GM19240 (cell line): Measurements from ENCODE around the gene TUBA4A.
A peak's percentile ranks its signal among the peaks of the same experiment; 100 is the strongest.

Experiments used
- DNase-seq: peaks from one replicate; pipeline ENCODE4 v3.0.0; 2011; ENCODE audit warnings: low spot score; ENCODE audit not compliant: insufficient read length

Gene TUBA4A

DNA sequence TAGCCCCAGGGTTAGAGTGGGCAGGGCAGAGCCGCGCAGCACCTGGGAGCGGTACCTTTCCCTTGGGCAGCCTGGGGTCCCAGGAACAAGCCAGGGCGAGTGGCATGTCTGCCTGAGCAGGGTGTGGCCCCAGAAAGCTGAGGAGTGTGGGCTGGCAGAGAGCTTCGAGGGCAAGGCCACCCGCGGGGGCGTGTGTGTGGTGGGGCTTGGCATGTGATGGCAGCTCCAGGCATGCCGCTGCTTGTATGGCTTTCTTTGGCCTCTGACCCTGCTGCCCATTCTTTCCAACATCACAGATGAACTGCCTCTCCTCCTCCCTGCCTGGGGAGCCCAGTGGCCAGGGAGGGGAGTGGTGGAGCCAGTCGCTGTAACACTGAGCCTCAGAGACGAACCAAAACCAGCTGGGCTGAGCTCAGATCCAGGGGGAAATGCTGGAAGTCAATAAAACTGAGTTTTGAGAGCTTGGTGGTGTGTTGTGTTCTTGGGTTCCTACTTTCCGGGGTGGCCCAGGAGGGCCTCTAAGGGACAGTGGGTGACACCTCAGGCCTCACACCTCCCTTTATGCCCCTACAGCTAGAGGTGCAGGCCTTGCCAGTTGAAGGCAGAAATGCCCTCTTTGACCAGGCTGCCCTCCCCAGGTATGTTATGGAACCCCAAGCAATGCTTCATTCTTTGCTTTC is 32.9 kb upstream of the TUBA4A start:
- DNase-seq: no peak

DNA sequence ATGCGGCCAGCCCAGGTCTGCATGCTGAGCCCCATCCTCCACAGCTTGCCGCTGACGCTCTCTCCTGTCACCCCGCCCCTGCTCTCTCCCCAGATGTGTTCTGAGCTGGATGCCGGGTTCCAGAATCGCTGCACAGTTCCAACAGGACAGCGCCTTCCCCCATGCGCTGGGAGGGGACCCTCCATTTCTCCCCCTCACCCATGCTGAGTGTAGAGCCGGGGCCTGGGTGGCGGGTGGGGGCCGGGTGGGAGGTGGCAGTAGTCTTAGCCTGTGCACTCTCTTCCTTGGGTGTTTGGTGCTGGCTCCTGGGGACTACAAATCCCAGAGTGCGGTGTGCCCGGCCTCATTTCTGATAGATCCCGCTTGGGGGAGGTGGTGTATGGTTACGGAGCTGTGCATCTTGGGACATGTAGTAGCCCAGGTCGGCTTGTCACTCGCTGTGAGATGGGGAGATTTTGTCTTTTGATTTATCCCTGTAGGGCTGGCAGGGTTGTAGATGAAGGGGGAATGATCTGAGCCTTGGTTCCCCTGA is 32.2 kb upstream of the TUBA4A start:
- DNase-seq: no peak

- no peak for DNase-seq
These were observed 31.6 kb upstream of the TUBA4A start for GRCh38 chr2:219285373-219285735.

DNA sequence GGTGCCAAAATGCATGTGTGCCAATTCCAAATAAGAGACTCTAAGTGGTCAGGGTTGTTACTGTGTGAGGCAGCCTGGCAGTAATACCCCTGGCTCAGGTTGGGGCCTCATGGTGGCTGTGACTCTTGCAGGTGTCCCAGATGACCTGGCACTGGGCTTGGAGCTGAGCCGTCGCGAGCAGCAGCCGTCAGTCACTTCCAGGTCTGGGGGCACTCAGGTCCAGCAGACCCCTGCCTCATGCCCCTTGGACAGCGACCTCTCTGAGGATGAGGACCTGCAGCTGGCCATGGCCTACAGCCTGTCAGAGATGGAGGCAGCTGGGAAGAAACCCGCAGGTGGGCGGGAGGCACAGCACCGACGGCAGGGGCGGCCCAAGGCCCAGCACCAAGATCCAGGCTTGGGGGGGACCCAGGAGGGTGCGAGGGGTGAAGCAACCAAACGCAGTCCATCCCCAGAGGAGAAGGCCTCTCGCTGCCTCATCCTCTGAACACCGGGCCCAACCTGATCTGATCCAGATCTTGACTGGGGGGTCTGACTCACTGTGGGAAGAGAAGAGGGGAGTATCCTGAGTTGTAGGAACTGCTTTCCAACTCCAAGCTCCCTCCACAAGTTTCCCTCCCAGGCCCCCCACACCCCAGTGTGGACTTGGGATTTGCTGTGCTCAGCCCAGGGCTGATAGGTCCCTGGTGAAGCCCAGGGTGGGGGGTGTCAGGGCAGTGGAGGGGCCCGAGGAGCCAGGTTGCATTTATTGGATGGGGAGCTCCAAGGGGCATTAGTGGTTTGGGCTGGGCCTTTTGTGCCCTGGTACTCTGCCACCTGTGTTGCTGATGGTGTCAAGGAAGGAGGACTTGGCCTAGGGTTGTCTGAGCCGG is 31.0 kb upstream of the TUBA4A start:
- DNase-seq: no peak

DNA sequence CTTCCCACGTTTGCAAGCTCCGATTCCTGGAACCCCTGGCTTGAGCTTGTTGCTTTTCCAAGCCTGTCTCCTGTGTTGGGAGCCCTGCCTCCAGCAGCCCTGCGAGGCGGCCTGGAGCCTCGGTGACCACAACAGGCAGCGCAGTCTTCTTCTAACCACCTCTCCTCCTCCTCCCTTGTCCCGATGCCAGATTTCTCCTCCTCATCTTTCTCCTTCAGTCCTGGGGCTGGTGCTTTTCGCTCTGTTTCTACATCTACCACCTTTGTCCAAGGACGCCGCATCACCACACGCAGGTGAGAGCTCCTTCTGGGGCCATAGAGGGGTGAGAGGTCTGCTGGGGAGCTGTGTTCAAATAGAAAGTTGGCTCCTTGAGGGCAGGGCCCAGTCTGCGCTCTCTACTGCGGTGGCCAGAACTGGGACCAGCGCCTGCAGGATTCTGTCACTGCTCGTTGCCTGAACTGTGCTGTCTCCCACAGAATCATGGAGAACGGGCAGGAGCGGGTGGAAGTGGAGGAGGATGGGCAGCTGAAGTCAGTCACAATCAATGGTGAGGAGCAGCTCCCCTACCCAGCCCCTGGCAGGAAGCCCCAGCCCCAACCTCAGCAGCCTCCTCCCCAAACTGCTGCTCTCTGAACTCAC is 29.3 kb upstream of the TUBA4A start:
- no peak for DNase-seq

GRCh38 chr2:219282375-219282774 is 28.7 kb upstream of the TUBA4A start:
- DNase-seq: no peak

DNA sequence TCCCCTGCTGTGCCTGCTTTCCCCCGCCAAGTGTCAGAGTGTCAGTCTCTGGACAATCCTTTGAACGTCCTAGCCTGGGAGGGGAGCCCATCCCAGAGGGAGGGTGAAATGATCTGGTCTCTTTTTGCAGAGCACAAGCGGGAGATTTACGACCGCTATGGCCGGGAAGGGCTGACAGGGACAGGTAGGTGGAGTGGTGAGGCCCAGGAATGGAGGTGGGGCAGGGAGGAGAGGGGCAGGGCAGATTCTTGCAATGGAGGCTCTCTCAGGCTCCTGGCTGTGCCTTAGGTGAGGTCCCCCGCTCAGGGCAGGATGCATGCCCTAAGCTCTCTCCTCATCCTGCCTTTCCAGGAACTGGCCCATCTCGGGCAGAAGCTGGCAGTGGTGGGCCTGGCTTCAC is 27.9 kb upstream of the TUBA4A start:
- no peak for DNase-seq

GRCh38 chr2:219280651-219281050 is 26.9 kb upstream of the TUBA4A start:
- no peak for DNase-seq

DNA sequence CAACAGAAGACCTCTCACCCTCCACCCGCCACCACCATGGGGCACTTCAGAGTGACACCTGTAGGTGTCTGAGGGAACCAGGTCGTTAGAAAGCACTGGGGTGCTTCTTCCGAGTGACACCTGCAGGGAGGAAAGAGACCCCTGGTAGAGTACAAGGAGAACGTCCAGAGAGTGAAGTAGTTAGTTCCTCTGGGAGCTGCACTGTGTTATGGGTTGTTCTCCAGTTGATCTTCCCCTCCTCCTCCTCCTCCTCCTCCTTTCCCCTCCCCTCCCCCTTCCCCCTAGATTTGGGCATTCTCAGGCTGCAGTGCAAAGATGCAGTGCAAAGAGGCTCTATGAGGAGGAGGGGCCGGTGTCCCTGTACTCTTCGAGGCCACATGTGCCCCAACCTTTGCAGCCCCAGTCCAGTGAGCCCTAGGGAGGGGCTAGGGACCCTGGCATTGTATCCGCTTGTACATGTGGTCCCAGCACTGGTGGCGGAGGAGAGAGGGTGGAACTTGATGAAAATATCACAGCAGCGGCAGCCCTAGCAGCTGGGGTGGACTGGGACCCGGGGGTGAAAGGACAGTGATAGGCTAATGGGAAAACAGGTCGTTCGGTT is 26.3 kb upstream of the TUBA4A start:
- DNase-seq: no peak

DNA sequence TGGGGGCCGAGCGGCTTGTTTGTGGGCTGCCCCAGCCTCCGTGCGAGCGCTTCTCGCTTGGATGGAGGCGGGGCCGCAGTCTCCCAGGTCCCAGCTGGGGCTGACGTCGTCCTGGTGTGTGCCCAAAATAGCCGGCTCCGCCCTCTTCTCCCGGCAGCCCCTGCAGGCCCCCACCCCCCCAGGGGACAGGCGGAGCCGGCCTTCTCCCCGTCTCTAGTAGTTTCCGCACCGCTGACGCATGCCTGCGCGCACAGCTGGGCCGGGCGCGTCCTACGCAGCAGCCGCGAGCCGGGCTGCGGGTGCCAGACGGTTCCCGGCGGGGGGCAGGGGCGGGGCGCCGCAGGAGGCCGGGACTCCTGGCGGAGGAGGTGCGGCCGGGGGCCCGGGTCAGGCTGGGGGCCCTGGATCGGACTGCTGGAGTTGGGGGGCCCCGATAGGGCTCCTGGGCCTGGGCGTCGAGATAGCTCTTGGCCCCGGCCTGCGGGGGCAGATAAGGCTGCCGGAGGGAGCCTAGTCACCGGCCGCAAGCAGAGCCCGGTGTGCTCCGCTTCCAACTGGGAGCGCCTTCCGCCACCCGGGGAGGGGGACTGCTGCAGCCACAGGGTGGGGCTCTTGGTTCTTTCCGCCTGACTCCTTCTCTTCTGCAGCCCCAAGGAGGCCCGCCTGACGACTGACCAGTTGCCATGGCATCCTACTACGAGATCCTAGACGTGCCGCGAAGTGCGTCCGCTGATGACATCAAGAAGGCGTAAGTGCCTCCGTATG is 25.6 kb upstream of the TUBA4A start, which contains the start of gene DNAJB2:
TSS of gene DNAJB2 (plus strand) at position 216 of the 765 bp plus-strand sequence. CDS start at position 684, 468 bp downstream.
- DNase-seq: peak; percentile 100

DNA sequence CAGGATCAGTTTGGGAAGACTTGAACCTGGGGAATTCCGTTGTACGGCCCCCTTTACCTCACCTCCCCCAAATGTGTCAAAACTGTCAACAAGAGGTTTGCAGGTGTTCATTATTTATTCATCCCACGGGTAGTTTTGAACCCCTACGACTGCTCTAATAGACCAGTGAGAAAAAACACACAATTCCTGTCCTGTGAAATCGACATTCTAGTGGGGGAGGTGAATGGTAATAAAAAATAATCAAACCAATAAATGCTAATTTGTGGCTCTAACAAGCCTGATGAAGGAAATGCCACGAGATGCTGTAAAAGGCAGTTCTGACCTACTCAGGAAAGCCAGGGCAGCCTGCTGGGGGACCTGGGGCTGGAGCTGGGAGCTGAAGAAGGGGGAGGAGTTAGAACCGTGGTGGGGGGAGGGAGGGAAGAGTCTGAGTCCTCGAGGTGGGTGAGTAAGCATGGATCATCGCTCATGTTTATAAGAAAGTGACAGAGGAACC is 25.0 kb upstream of the TUBA4A start:
- no peak for DNase-seq

- DNase-seq: peak; percentile 69
These were observed 24.3 kb upstream of the TUBA4A start for GRCh38 chr2:219277703-219278654.

GRCh38 chr2:219274361-219274921 is 20.7 kb upstream of the TUBA4A start:
- no peak for DNase-seq

DNA sequence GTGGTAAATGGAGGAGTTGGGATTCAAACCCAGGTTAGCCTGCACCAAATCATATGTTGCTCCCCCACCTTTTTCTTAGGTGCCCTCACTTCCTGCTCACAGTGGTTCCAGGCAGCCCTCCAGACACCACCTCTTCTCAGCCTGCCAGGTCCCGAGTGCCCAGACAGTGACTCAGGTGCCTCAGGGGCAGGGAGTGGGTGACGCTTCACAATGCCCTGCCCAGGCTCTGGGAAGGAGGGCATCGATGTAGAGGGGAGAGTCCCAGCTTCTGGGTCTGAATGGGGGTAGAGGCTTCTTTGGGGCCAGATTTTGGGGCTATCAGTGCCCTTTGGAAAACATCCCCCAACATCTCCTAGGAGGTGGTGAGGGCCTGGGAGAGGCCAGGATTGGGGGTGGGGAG is 20.2 kb upstream of the TUBA4A start:
- no peak for DNase-seq

- DNase-seq: no peak
These were observed 19.3 kb upstream of the TUBA4A start for GRCh38 chr2:219272995-219273394.

DNA sequence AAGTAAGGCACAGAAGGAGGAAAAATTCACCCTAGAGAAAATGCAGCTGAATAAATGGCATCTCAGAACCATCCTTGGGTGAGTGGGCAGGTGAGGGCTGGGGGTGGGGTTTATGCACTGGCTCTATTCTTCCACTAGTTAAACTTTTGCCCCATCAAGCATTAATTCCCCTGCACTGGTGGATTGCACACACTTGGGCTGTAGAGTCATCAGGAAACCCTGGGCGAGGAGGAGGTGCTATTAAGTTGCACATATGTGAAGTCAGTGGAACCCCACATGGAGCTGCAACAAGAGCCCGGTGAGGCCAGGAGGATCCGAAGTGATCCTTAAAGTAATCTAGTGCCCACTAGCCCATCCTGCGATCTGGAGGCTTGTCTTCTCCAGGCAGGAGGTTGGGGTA is 18.6 kb upstream of the TUBA4A start:
- no peak for DNase-seq

GRCh38 chr2:219271021-219271420 is 17.3 kb upstream of the TUBA4A start:
- DNase-seq: no peak

- DNase-seq: no peak
These were observed 16.3 kb upstream of the TUBA4A start for GRCh38 chr2:219270055-219270372.

- DNase-seq: no peak
These were observed 15.8 kb upstream of the TUBA4A start for GRCh38 chr2:219269362-219270054.
